C4-2B (cell line): ENCODE data around the gene MYD88.

ENCODE experiments used
- H3K27ac ChIP-seq: fragments of 450-650 bp; 2 replicates; pipeline ENCODE4 v1.5.1; 2017
- CTCF ChIP-seq: fragments of 450-650 bp; conservative IDR thresholded peaks from 2 replicates; pipeline ENCODE4 v1.5.1; 2017; ENCODE audit warnings: mild to moderate bottlenecking
- ZFX ChIP-seq: fragments of 450-650 bp; IDR thresholded peaks from 2 replicates; pipeline ENCODE4 v1.6.1; 2017

Gene MYD88

GRCh38 chr3:38141952-38142273 lies 3.5 kb downstream of the MYD88 start:
- H3K27ac ChIP-seq: no peak overlapping the region
- TF ChIP-seq ZFX (no peak), CTCF (no peak)

- TF ChIP-seq CTCF: no peak
- no peak for TF ChIP-seq ZFX
- no peak overlapping the region for H3K27ac ChIP-seq
Observed at GRCh38 chr3:38142959-38143358, 4.5 kb downstream of the MYD88 start.

- no peak overlapping the region for H3K27ac ChIP-seq
- no peak for TF ChIP-seq ZFX
- no peak for TF ChIP-seq CTCF
Observed at GRCh38 chr3:38143511-38143910, 5.0 kb downstream of the MYD88 start.

- no peak for TF ChIP-seq ZFX
- no peak for TF ChIP-seq CTCF
- no peak overlapping the region for H3K27ac ChIP-seq
Observed at GRCh38 chr3:38146504-38146903, 8.0 kb downstream of the MYD88 start.

GRCh38 chr3:38147421-38147820 lies 9.0 kb downstream of the MYD88 start:
- no peak overlapping the region for H3K27ac ChIP-seq
- TF ChIP-seq CTCF (no peak), ZFX (no peak)

GRCh38 chr3:38148311-38148882 lies 9.9 kb downstream of the MYD88 start:
- no peak overlapping the region for H3K27ac ChIP-seq
- no peak for TF ChIP-seq CTCF

- H3K27ac ChIP-seq: no peak overlapping the region
- TF ChIP-seq CTCF (no peak), ZFX (no peak)
Observed at GRCh38 chr3:38149708-38150107, 11.2 kb downstream of the MYD88 start.
